Measurements from ENCODE around the gene SFXN5.
"Not testable (repeated sequence)": the region's sequence is repeated elsewhere in the genome, so short reads cannot be mapped to it uniquely, and the experiment has no call there.

Gene SFXN5

DNA sequence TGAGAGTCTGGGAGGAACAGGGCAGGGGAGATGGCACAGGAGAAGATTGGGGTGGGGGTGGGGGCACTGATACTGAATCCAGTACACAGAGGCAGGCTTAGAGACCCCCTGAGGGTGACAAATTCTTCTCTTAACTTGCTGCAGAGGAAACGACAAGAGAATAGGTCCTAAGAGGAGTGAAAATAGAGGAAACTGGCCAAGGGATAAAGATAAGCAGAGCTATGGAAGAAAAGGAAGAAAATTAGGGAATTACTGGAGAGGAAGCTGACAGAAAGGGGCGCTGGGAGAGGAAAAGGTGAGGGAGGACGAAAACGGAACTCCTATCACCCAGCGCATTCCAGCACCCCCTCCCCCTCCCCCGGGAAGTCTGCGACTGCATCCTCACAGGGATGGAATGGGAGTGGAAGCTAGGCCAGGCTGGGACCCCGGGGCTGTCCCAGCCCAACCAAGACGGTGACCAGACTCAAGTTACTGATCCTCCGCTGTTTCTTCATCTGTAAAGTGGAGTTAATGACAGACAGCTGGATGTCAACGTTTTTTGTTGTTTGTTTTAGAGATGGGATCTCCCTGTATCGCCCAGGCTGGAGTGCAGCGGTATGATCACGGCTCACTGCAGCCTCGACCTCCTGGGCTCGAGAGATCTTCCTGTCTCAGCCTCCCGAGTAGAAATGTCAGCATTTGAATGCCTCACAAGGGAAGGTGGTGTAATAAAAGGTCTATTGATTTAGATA is 156.8 kb downstream of the SFXN5 start:
- TF ChIP-seq, protein P1, sequence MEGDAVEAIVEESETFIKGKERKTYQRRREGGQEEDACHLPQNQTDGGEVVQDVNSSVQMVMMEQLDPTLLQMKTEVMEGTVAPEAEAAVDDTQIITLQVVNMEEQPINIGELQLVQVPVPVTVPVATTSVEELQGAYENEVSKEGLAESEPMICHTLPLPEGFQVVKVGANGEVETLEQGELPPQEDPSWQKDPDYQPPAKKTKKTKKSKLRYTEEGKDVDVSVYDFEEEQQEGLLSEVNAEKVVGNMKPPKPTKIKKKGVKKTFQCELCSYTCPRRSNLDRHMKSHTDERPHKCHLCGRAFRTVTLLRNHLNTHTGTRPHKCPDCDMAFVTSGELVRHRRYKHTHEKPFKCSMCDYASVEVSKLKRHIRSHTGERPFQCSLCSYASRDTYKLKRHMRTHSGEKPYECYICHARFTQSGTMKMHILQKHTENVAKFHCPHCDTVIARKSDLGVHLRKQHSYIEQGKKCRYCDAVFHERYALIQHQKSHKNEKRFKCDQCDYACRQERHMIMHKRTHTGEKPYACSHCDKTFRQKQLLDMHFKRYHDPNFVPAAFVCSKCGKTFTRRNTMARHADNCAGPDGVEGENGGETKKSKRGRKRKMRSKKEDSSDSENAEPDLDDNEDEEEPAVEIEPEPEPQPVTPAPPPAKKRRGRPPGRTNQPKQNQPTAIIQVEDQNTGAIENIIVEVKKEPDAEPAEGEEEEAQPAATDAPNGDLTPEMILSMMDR (IDR thresholded peaks at IDR 0.05; ENCODE audit: extremely low read depth, insufficient read depth, missing control alignments) = no peak
- in situ Hi-C loops (cut with MboI; ENCODE audit: low pct_unique_long_range_greater_than_20kb, low sequenced_read_pairs, unreplicated experiment) = no loop called here
- no peak for DNase-seq (ENCODE audit: low spot score)

DNA sequence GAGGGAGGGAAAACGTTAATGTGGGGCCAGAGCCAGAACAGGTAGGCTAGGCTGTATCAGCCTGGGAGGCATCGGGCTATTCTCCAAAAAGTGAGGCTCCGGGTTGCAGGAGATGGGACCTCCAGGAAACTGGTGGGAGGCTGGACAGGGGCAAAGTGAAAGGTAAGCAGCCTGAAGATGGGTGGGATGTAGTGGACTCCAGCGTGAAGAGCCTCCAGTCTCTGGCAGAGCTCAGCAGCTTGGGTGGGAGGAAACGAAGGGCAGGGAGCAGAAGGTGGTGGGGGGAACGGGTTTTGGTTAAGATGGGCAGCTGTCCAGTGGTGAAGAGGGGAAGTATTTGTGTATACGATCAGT is 157.3 kb downstream of the SFXN5 start:
- TF ChIP-seq, protein P1 (IDR thresholded peaks at IDR 0.05; ENCODE audit: extremely low read depth, insufficient read depth, missing control alignments) = no peak
- in situ Hi-C loops (cut with MboI; ENCODE audit: low pct_unique_long_range_greater_than_20kb, low sequenced_read_pairs, unreplicated experiment) = no loop called here
- no peak for DNase-seq (ENCODE audit: low spot score)

DNA sequence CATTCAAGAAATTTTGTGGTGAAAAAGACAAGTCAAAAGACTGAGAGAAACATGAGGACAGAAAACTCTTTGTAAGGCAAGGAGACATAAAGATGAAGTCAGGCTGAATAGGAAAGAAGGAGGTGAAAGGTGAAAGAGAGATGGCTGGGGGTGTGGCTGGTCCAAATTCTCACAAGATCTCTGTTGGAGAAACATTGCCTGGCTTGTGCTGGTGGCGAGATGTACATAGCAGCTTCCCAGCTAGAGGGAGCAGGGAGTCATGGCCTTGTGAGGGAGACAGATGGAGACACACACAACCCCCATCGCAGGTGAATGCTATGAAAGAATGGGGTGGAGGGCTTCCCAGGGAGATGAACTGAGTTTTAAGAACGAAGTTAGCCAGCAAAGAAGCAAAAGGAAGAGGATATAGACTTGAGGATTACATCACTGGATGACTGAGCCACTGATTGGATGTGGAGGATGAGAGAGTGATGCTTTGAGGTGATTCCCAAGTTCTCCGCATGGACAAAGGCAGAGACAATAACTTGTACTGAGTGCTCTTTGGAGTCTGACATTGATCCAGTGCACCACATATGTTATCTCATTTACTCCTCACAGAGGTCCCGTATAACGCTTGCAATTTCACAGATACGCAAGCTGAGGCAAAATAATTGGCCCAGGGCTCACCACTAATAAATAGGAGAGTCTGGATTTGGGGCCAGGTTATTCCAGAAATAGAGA is 157.9 kb downstream of the SFXN5 start:
- in situ Hi-C loops (cut with MboI; ENCODE audit: low pct_unique_long_range_greater_than_20kb, low sequenced_read_pairs, unreplicated experiment) = no loop called here
- DNase-seq (ENCODE audit: low spot score) = no peak
- TF ChIP-seq, protein P1 (IDR thresholded peaks at IDR 0.05; ENCODE audit: extremely low read depth, insufficient read depth, missing control alignments) = no peak

DNA sequence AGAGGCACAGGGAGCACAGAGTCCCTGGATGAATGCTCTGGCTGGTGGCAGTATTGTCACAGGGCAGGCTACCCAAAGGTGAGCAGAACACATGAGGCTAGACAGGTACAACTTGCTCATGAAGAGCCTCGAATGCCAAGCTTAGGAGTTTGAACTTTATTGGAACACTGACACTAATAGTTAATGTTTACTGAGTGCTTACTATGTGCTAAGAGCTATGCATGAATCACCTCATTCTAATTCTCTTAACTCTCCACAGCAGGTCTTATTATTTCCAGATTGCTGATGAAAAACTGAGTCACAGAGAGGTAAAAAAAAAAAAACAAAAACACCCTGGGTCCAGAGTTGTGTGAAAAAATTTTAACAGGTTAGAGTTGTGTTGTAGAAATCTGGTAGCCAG is 160.3 kb downstream of the SFXN5 start:
- in situ Hi-C loops (cut with MboI; ENCODE audit: low pct_unique_long_range_greater_than_20kb, low sequenced_read_pairs, unreplicated experiment) = no loop called here

DNA sequence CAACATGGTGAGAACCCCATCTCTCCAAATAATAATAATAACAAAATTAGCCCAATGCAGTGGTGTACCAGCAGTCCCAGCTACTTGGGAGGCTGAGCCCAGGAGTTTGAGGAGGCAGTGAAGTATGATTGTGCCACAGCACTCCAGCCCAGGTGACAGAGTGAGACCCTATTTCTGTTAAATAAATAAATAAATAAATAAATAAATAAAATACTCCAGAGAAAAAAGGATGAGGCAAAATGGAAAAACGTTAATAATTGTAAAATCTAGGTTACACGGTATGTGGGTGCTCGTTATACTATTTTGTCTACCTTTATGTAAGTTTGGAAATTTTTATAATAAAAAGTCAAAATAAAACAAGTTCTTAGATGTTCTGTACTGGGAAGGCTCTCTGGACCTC is 162.8 kb downstream of the SFXN5 start:
- in situ Hi-C loops (cut with MboI; ENCODE audit: low pct_unique_long_range_greater_than_20kb, low sequenced_read_pairs, unreplicated experiment) = no loop called here
- DNase-seq (ENCODE audit: low spot score) = no peak
- TF ChIP-seq, protein P1 (IDR thresholded peaks at IDR 0.05; ENCODE audit: extremely low read depth, insufficient read depth, missing control alignments) = no peak

More for the DNA sequence above, 160.3 kb downstream of the SFXN5 start:
- DNase-seq (ENCODE audit: low spot score) = no peak
- TF ChIP-seq, protein P1 (IDR thresholded peaks at IDR 0.05; ENCODE audit: extremely low read depth, insufficient read depth, missing control alignments) = no peak

DNA sequence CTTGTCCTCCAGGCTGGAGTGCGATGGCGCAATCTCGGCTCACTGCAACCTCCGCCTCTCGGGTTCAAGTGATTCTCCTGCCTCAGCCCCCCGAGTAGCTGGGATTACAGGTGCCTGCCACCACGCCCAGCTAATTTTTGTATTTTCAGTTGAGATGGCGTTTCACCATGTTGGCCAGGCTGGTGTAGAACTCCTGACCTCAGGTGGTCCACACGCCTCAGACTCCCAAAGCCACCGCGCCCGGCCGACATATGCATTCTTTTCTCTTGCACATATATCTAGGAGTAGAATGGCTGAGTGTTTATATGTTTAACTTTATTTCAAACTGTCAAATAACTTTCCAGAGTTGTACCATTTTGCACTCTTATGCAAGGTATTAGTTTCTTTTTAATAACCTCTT is 164.1 kb downstream of the SFXN5 start:
- DNase-seq (ENCODE audit: low spot score); in situ Hi-C loops (cut with MboI; ENCODE audit: low pct_unique_long_range_greater_than_20kb, low sequenced_read_pairs, unreplicated experiment): not testable (repeated sequence)

DNA sequence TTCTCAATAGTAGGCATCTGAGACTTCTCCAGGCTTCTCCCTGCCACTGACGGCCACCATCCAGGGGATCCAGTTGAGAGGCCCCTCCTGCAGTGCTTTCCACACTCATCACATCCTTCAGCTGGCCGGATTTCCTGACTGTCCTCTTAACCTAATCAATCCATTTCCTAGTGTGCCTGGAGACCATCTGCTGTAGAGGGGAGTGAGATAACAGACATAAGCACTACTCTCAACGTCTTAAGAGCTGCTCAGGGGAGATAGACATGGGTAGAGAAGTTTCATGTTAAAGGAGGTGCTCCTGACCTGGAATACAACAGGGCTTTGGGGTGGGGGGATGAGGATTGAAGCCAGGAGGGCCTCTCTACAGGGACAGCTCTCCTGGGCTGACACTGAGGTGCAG is 170.1 kb downstream of the SFXN5 start:
- DNase-seq (ENCODE audit: low spot score) = no peak
- in situ Hi-C loops (cut with MboI; ENCODE audit: low pct_unique_long_range_greater_than_20kb, low sequenced_read_pairs, unreplicated experiment) = no loop called here
- TF ChIP-seq, protein P1 (IDR thresholded peaks at IDR 0.05; ENCODE audit: extremely low read depth, insufficient read depth, missing control alignments) = no peak
